ENCODE results near the gene NXPE2. TPM values are rescaled to one million over a fixed set of nuclear protein-coding genes. Genes with fewer than 3 reads are reported as not detected.
"Not testable (repeated sequence)": the region's sequence is repeated elsewhere in the genome, so short reads cannot be mapped to it uniquely, and the experiment has no call there.

NXPE2 gene
- total RNA-seq: under 1 TPM in 1 of 4 donors, not detected in 3; 0.41 TPM

DNA sequence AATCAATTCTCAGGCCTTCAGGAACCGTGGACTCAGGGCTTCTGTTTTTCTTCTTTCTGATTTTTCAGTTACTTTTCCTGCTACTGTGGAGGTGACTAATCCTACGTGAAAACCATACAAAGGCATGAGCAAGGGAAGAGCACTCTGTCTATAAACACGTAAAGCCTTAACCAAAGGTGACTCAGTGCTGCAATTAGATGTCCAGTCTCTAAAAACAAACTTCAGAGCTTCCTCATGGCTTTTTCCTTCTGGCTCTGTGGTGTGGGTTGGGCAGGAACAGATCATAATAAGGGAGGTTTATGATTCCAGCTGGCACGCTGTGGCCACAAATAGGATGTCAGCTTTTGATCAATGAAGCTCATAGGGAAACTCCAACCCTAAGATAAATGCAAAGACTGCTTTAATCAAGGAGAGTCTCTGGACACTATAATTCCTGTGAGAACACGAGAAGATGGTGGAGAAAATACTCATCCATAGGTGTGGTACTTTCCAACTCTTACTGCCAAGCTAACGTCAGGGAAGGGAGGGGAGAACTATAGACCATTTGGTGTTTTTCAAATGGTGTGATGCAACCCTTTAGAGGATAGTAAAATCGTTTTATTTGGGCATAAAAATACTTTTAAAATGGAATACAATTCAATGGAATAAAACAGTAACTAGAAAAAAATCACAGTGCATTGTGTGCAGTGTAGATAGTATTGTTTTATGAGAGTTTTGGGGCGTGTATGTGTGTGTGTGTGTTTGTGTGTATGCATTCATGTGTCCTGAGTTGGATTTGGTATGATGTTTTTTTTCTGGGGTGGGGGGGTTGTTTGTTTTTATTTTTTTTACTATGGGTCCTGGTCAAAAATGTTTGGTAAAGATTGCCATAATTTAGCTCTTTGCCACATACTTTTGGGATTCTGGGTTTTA, at the start of gene NXPE2:
Gene NXPE2, plus strand, starts transcription at position 403 of the 912 bp plus-strand sequence. Its CDS starts 49 bp downstream, at position 452.
- H3K4me1 ChIP-seq: no peaks in the 10 kb centered on the region
- H3K4me3 ChIP-seq: no peak within 1 kb of the TSS
- H3K27me3 ChIP-seq: no peaks in the 10 kb centered on the region
- no peaks in the 10 kb centered on the region for H3K9me3 ChIP-seq
- intact Hi-C loops (cut with DNase I; ENCODE audit: low total_unique reads): no loop called here
- no peak for DNase-seq
- H3K27ac ChIP-seq: peak within 1 kb of the TSS in 1 of 2 donors; percentile 41
- TF ChIP-seq, protein P1, sequence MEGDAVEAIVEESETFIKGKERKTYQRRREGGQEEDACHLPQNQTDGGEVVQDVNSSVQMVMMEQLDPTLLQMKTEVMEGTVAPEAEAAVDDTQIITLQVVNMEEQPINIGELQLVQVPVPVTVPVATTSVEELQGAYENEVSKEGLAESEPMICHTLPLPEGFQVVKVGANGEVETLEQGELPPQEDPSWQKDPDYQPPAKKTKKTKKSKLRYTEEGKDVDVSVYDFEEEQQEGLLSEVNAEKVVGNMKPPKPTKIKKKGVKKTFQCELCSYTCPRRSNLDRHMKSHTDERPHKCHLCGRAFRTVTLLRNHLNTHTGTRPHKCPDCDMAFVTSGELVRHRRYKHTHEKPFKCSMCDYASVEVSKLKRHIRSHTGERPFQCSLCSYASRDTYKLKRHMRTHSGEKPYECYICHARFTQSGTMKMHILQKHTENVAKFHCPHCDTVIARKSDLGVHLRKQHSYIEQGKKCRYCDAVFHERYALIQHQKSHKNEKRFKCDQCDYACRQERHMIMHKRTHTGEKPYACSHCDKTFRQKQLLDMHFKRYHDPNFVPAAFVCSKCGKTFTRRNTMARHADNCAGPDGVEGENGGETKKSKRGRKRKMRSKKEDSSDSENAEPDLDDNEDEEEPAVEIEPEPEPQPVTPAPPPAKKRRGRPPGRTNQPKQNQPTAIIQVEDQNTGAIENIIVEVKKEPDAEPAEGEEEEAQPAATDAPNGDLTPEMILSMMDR (IDR thresholded peaks at IDR 0.05): no peak
- no peaks in the 10 kb centered on the region for H3K36me3 ChIP-seq

DNA sequence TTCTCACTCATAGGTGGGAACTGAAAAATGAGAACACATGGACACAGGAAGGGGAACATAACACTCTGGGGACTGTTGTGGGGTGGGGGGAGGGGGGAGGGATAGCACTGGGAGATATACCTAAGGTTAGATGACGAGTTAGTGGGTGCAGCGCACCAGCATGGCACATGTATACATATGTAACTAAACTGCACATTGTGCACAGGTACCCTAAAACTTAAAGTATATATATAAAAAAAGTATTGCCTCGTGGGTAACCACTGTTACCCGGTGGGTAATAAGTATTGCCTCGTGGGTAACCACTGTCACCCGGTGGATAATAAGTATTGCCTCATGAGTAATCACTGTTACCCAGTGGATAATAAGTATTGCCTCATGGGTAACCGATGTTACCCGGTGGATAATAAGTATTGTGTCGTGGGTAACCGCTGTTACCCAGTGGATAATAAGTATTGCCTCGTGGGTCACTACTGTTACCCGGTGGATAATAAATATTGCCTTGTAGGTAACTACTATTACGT, 46.8 kb upstream of the NXPE2 start:
- H3K27ac ChIP-seq; intact Hi-C loops (cut with DNase I; ENCODE audit: low total_unique reads); H3K9me3 ChIP-seq; DNase-seq; H3K4me3 ChIP-seq; H3K36me3 ChIP-seq; H3K4me1 ChIP-seq; H3K27me3 ChIP-seq: not testable (repeated sequence)

DNA sequence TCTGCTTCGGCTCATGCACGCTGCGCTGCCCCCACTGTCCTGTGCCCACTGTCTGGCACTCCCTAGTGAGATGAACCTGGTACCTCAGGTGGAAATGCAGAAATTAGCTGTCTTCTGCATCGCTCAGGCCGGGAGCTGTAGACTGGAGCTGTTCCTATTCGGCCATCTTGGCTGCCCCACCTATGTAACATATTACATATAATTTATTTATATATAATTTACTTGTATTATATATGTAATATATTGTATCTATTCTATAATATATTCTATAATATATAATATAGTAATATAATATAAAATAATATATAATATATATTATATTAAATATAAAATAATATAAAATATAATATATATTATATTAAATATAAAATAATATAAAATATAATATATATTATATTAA, 38.9 kb upstream of the NXPE2 start:
- H3K4me1 ChIP-seq; H3K36me3 ChIP-seq; H3K4me3 ChIP-seq; H3K9me3 ChIP-seq; intact Hi-C loops (cut with DNase I; ENCODE audit: low total_unique reads); H3K27ac ChIP-seq; DNase-seq; H3K27me3 ChIP-seq: not testable (repeated sequence)

GRCh38 chr11:114650661-114651060, 27.7 kb upstream of the NXPE2 start:
- TF ChIP-seq, protein P1 (IDR thresholded peaks at IDR 0.05): no peak
- no peak for TF ChIP-seq POLR2A (IDR thresholded peaks at IDR 0.05)
- H3K27me3 ChIP-seq: no peaks in the 10 kb centered on the region
- no peaks in the 10 kb centered on the region for H3K9me3 ChIP-seq
- intact Hi-C loops (cut with DNase I; ENCODE audit: low total_unique reads): no loop called here
- H3K36me3 ChIP-seq: no peaks in the 10 kb centered on the region
- no peaks in the 10 kb centered on the region for H3K4me1 ChIP-seq
- DNase-seq: no peak
- no peak overlapping the region for H3K4me3 ChIP-seq
- no peak overlapping the region for H3K27ac ChIP-seq

DNA sequence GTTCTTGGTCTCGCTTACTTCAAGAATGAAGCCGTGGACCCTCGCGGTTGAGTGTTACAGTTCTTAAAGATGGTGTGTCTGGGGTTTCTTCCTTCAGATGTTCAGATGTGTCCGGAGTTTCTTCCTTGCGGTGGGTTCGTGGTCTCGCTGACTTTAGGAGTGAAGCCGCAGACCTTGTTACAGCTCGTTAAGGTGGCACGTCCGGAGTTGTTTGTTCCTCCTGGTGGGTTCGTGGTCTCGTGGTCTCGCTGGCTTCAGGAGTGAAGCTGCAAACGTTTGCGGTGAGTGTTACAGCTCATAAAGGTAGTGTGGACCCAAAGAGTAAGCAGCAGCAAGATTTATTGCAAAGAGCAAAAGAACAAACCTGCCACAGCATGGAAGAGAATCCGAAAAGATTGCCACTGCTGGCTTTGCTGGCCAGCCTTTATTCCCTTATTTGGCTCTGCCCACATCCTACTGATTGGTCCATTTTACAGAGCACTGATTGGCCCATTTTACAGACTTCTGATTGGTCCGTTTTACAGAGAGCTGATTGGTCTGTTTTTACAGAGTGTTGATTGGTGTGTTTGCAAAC, 27.1 kb upstream of the NXPE2 start:
- intact Hi-C loops (cut with DNase I; ENCODE audit: low total_unique reads): no loop called here
- no peak for DNase-seq
- H3K4me3 ChIP-seq: no peak overlapping the region
- H3K36me3 ChIP-seq: no peaks in the 10 kb centered on the region
- no peaks in the 10 kb centered on the region for H3K9me3 ChIP-seq
- H3K4me1 ChIP-seq: no peaks in the 10 kb centered on the region
- no peak for TF ChIP-seq POLR2A (IDR thresholded peaks at IDR 0.05)
- TF ChIP-seq, protein P1 (IDR thresholded peaks at IDR 0.05): no peak
- H3K27me3 ChIP-seq: no peaks in the 10 kb centered on the region
- H3K27ac ChIP-seq: no peak overlapping the region

DNA sequence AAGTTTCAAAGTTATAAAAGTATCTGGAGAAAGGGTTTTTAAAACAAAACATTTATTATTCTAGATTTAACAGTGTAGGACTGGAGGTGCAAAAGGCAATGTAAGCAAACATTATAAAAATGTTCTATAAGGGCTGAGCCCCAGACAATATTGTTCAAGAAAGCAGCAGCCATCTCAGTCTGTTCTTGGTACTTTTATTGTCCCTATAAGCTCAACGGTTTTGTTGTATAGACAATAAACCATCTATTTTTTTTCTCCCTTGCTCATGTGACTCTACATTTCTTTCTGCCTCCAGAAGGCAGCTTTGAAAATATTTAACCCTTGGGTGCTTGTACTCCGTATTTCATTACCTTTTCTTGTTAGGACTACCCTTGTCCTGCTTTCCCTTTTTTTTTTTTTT, 25.2 kb upstream of the NXPE2 start:
- no peaks in the 10 kb centered on the region for H3K36me3 ChIP-seq
- H3K9me3 ChIP-seq: no peaks in the 10 kb centered on the region
- intact Hi-C loops (cut with DNase I; ENCODE audit: low total_unique reads): no loop called here
- H3K4me3 ChIP-seq: no peak overlapping the region
- no peaks in the 10 kb centered on the region for H3K27me3 ChIP-seq
- H3K4me1 ChIP-seq: no peaks in the 10 kb centered on the region
- TF ChIP-seq, protein P1 (IDR thresholded peaks at IDR 0.05): no peak
- TF ChIP-seq POLR2A (IDR thresholded peaks at IDR 0.05): no peak
- H3K27ac ChIP-seq: no peak overlapping the region
- no peak for DNase-seq

All from uterus (tissue), 4 donors.